ENCODE results near the gene MUC2. TPM values are rescaled to one million over a fixed set of nuclear protein-coding genes. Genes with fewer than 3 reads are reported as not detected.

MUC2 gene
- total RNA-seq, 1 experiment from 2014 or later, result 0.26 TPM

DNA sequence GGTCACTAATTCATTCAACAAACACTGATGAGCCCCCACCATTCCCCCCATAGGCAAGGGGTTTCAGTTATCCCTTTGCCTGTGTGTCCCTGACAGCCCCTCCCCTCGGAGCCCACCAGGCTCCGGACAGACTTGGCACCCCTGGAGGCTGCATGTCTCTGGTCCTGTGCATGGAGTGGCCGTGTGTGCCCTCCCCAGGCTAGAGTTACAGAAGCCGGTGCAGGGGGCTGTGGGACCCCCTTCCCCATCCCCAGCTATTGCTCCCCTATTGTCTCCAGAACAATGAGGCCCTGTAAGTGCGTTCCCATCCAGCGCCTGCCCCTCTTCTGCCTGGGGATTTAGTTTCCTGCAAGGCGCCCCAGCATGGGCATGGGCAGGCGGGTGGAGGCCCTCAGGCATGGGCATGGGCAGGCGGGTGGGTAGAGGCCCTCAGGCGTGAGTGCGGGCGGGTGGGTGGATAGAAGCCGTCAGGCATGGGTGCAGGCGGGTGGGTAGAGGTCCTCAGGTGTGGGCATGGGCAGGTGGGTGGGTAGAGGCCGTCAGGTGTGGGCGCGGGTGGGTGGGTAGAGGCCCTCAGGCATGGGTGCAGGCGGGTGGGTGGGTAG, 1.5 kb downstream of the MUC2 start:
- peaks cover 28% of the 10 kb centered on the region for H3K4me1 ChIP-seq (ENCODE audit: insufficient read depth, low read length)
- no peaks in the 10 kb centered on the region for H3F3A ChIP-seq (ENCODE audit: low read length, unreplicated experiment)
- no peak for ATAC-seq
- POLR2A ChIA-PET (ENCODE audit: unreplicated experiment), result no interaction called here
- no peak overlapping the region for H2AFZ ChIP-seq (ENCODE audit: low read length)
- no peaks in the 10 kb centered on the region for H3K79me2 ChIP-seq (ENCODE audit: low read length)
- intact Hi-C loops (cut with micrococcal nuclease), result no loop called here
- H3K27me3 ChIP-seq (ENCODE audit: low read length), result no peaks in the 10 kb centered on the region
- no peak overlapping the region for H3K4me2 ChIP-seq (ENCODE audit: low read length)
- no peaks in the 10 kb centered on the region for H3K9me3 ChIP-seq (ENCODE audit: low read length)
- BruUV-seq (replicated peaks), result no TSS peak
- no peak overlapping the region for H3K4me3 ChIP-seq (ENCODE audit: low read length)
- H3K27ac ChIP-seq (ENCODE audit: low read length), result no peak overlapping the region
- no peak overlapping the region for H3K9ac ChIP-seq (ENCODE audit: low read length)
- H3K36me3 ChIP-seq (ENCODE audit: low read depth, low read length), result no peaks in the 10 kb centered on the region
- no peaks in the 10 kb centered on the region for H4K20me1 ChIP-seq (ENCODE audit: low read length)
- TF ChIP-seq, protein P1, sequence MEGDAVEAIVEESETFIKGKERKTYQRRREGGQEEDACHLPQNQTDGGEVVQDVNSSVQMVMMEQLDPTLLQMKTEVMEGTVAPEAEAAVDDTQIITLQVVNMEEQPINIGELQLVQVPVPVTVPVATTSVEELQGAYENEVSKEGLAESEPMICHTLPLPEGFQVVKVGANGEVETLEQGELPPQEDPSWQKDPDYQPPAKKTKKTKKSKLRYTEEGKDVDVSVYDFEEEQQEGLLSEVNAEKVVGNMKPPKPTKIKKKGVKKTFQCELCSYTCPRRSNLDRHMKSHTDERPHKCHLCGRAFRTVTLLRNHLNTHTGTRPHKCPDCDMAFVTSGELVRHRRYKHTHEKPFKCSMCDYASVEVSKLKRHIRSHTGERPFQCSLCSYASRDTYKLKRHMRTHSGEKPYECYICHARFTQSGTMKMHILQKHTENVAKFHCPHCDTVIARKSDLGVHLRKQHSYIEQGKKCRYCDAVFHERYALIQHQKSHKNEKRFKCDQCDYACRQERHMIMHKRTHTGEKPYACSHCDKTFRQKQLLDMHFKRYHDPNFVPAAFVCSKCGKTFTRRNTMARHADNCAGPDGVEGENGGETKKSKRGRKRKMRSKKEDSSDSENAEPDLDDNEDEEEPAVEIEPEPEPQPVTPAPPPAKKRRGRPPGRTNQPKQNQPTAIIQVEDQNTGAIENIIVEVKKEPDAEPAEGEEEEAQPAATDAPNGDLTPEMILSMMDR (conservative IDR thresholded peaks at IDR 0.05; ENCODE audit: low read depth, low read length), result no peak
- TF ChIP-seq EZH2 (IDR thresholded peaks at IDR 0.05; ENCODE audit: low read length, unreplicated experiment), result no peak
- TF ChIP-seq EZH2phosphoT487 (IDR thresholded peaks at IDR 0.05; ENCODE audit: borderline replicate concordance, low read length), result no peak
- H3K9me2 ChIP-seq (replicated peaks; ENCODE audit: low read length), result no peaks in the 10 kb centered on the region
- no peak for DNase-seq
- CTCF ChIA-PET, result no interaction called here

DNA sequence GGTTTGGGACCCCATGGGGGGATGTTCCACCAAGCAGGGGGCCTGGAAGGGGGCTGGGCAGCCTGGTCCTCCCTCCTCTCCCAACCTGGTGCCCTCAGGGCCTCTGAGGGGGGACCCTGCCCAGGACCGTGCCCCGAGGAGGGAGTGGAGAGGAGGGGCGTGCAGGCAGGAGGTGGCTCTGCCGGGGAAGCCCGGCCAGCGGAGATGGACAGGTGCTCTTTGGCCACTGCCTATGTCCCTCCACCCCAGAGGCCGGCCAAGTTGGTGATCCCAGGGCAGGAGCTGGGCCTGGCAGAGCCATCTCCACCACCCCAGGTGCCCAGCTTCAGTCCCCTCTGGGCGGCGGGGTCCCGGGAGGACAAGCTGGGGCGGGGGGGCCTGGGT, 2.4 kb downstream of the MUC2 start:
- Histone ChIP-seq H2AFZ (ENCODE audit: low read length) (no peak overlapping the region), H3K4me1 (ENCODE audit: insufficient read depth, low read length) (peaks cover 21% of the 10 kb centered on the region), H3K36me3 (ENCODE audit: low read depth, low read length) (no peaks in the 10 kb centered on the region), H3K9me3 (ENCODE audit: low read length) (no peaks in the 10 kb centered on the region), H3K27me3 (ENCODE audit: low read length) (no peaks in the 10 kb centered on the region), H3K27ac (ENCODE audit: low read length) (no peak overlapping the region), H3K4me3 (ENCODE audit: low read length) (no peak overlapping the region), H3K4me2 (ENCODE audit: low read length) (no peak overlapping the region), H4K20me1 (ENCODE audit: low read length) (no peaks in the 10 kb centered on the region), H3K79me2 (ENCODE audit: low read length) (no peaks in the 10 kb centered on the region), H3F3A (ENCODE audit: low read length, unreplicated experiment) (no peaks in the 10 kb centered on the region), H3K9me2 (replicated peaks; ENCODE audit: low read length) (no peaks in the 10 kb centered on the region), H3K9ac (ENCODE audit: low read length) (no peak overlapping the region)
- CTCF ChIA-PET, result no interaction called here
- intact Hi-C loops (cut with micrococcal nuclease), result no loop called here
- POLR2A ChIA-PET (ENCODE audit: unreplicated experiment), result no interaction called here
- BruUV-seq (replicated peaks), result no TSS peak
- DNase-seq (no peak), ATAC-seq (no peak)
- TF ChIP-seq EZH2 (IDR thresholded peaks at IDR 0.05; ENCODE audit: low read length, unreplicated experiment) (no peak), EZH2phosphoT487 (IDR thresholded peaks at IDR 0.05; ENCODE audit: borderline replicate concordance, low read length) (no peak)
- TF ChIP-seq, protein P1 (conservative IDR thresholded peaks at IDR 0.05; ENCODE audit: low read depth, low read length), result no peak

DNA sequence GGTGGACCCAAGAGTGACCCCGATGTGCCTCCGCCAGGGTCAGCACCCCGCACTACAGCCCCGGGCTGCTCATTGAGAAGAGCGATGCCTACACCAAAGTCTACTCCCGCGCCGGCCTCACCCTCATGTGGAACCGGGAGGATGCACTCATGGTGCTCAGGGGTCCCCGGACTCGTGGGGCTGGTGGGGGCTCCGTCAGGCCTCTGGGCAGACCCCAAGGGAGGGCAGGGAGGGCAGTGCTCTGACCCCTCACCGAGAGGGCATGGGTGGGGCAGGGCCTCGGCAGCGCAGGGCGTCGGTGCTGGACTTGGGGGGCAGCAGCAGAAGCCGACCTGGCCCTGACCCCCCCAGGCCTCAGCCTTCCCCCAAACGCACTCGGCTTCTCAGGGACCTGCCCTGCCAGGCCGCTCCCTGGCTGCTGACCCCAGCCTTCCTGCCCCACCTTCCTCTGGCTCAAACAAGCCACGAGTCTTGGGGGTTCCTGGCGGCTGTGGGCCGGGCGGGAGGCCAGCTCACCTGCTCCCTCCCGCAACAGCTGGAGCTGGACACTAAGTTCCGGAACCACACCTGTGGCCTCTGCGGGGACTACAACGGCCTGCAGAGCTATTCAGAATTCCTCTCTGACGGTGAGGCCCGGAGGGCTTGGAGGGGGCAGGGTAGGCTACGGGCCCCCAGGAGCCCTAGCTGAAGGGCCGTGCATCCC, 2.9 kb downstream of the MUC2 start:
- peaks cover 18% of the 10 kb centered on the region for H3K4me1 ChIP-seq (ENCODE audit: insufficient read depth, low read length)
- DNase-seq (no peak), ATAC-seq (no peak)
- H3K9me2 ChIP-seq (replicated peaks; ENCODE audit: low read length), result no peaks in the 10 kb centered on the region
- no peak overlapping the region for H3K4me2 ChIP-seq (ENCODE audit: low read length)
- no peaks in the 10 kb centered on the region for H3K36me3 ChIP-seq (ENCODE audit: low read depth, low read length)
- no peak overlapping the region for H2AFZ ChIP-seq (ENCODE audit: low read length)
- no peaks in the 10 kb centered on the region for H3K79me2 ChIP-seq (ENCODE audit: low read length)
- TF ChIP-seq EZH2phosphoT487 (IDR thresholded peaks at IDR 0.05; ENCODE audit: borderline replicate concordance, low read length) (no peak), EZH2 (IDR thresholded peaks at IDR 0.05; ENCODE audit: low read length, unreplicated experiment) (no peak)
- TF ChIP-seq, protein P1 (conservative IDR thresholded peaks at IDR 0.05; ENCODE audit: low read depth, low read length), result no peak
- no peaks in the 10 kb centered on the region for H3F3A ChIP-seq (ENCODE audit: low read length, unreplicated experiment)
- no peaks in the 10 kb centered on the region for H3K9me3 ChIP-seq (ENCODE audit: low read length)
- ChIA-PET POLR2A (ENCODE audit: unreplicated experiment) (no interaction called here), CTCF (no interaction called here)
- no peak overlapping the region for H3K9ac ChIP-seq (ENCODE audit: low read length)
- no TSS peak for BruUV-seq (replicated peaks)
- no peak overlapping the region for H3K4me3 ChIP-seq (ENCODE audit: low read length)
- H3K27me3 ChIP-seq (ENCODE audit: low read length), result no peaks in the 10 kb centered on the region
- intact Hi-C loops (cut with micrococcal nuclease), result no loop called here
- H4K20me1 ChIP-seq (ENCODE audit: low read length), result no peaks in the 10 kb centered on the region
- no peak overlapping the region for H3K27ac ChIP-seq (ENCODE audit: low read length)

Measured in PC-3 (cell line).